HUES48 (cell line): ENCODE results near the gene CACNA1D.

Source experiments
- H3K27ac ChIP-seq: one replicate; pipeline ENCODE4 v1.7.0; 2013; ENCODE audit warnings: low read depth, low read length, inconsistent platforms
- H3K27me3 ChIP-seq: 2 replicates; pipeline ENCODE4 v1.6.1; 2013; ENCODE audit warnings: mild to moderate bottlenecking, low read length; ENCODE audit not compliant: control insufficient read depth, insufficient read depth
- H3K36me3 ChIP-seq: 2 replicates; pipeline ENCODE4 v1.6.1; 2013; ENCODE audit warnings: low read length; ENCODE audit not compliant: control insufficient read depth, insufficient read depth
- H3K4me1 ChIP-seq: 2 replicates; pipeline ENCODE4 v1.6.1; 2013; ENCODE audit warnings: mild to moderate bottlenecking, low read length; ENCODE audit not compliant: control insufficient read depth, insufficient read depth
- H3K4me3 ChIP-seq: 2 replicates; pipeline ENCODE4 v1.5.1; 2013; ENCODE audit warnings: mild to moderate bottlenecking, low read depth, low read length
- H3K9ac ChIP-seq: 2 replicates; pipeline ENCODE4 v1.6.1; 2013; ENCODE audit warnings: mild to moderate bottlenecking, low read depth, low read length, moderate library complexity
- H3K9me3 ChIP-seq: 2 replicates; pipeline ENCODE4 v1.6.1; 2013; ENCODE audit warnings: low read length; ENCODE audit not compliant: control insufficient read depth, insufficient read depth

CACNA1D gene

GRCh38 chr3:53495520-53496391 lies 1.3 kb downstream of the CACNA1D start:
- Histone ChIP-seq H3K27me3 (peaks cover 68% of the 10 kb centered on the region), H3K36me3 (no peaks in the 10 kb centered on the region), H3K9me3 (no peaks in the 10 kb centered on the region), H3K4me3 (peak overlapping the region; percentile 68), H3K27ac (no peak overlapping the region), H3K4me1 (peaks cover 14% of the 10 kb centered on the region), H3K9ac (no peak overlapping the region)

- H3K27ac ChIP-seq = no peak overlapping the region
- H3K9ac ChIP-seq = no peak overlapping the region
- H3K4me1 ChIP-seq = peaks cover 14% of the 10 kb centered on the region
- H3K36me3 ChIP-seq = no peaks in the 10 kb centered on the region
- peaks cover 63% of the 10 kb centered on the region for H3K27me3 ChIP-seq
- H3K9me3 ChIP-seq = no peaks in the 10 kb centered on the region
- peak overlapping the region; percentile 68 for H3K4me3 ChIP-seq
Observed at GRCh38 chr3:53496392-53496670, 1.9 kb downstream of the CACNA1D start.

GRCh38 chr3:53496984-53497383 lies 2.6 kb downstream of the CACNA1D start:
- Histone ChIP-seq H3K36me3 (no peaks in the 10 kb centered on the region), H3K4me3 (no peak overlapping the region), H3K9ac (no peak overlapping the region), H3K4me1 (peaks cover 14% of the 10 kb centered on the region), H3K27me3 (peaks cover 56% of the 10 kb centered on the region), H3K27ac (no peak overlapping the region), H3K9me3 (no peaks in the 10 kb centered on the region)

- Histone ChIP-seq H3K27me3 (peaks cover 36% of the 10 kb centered on the region), H3K36me3 (no peaks in the 10 kb centered on the region), H3K9me3 (no peaks in the 10 kb centered on the region), H3K4me1 (0 out of 2 replicates have a peak, but pooled peaks cover 4% of the 10 kb centered on the region), H3K4me3 (no peak overlapping the region), H3K9ac (no peak overlapping the region), H3K27ac (no peak overlapping the region)
Observed at GRCh38 chr3:53498806-53499641, 4.6 kb downstream of the CACNA1D start.

GRCh38 chr3:53500165-53500777 lies 5.9 kb downstream of the CACNA1D start:
- H3K4me3 ChIP-seq = no peak overlapping the region
- H3K27ac ChIP-seq = no peak overlapping the region
- no peaks in the 10 kb centered on the region for H3K36me3 ChIP-seq
- no peaks in the 10 kb centered on the region for H3K9me3 ChIP-seq
- H3K4me1 ChIP-seq = 0 out of 2 replicates have a peak, but pooled peaks cover 4% of the 10 kb centered on the region
- peaks cover 30% of the 10 kb centered on the region for H3K27me3 ChIP-seq
- H3K9ac ChIP-seq = no peak overlapping the region

- Histone ChIP-seq H3K9me3 (no peaks in the 10 kb centered on the region), H3K27me3 (peaks cover 21% of the 10 kb centered on the region), H3K4me3 (no peak overlapping the region), H3K36me3 (no peaks in the 10 kb centered on the region), H3K27ac (no peak overlapping the region), H3K9ac (no peak overlapping the region), H3K4me1 (0 out of 2 replicates have a peak, but pooled peaks cover 1% of the 10 kb centered on the region)
Observed at GRCh38 chr3:53501178-53501577, 6.8 kb downstream of the CACNA1D start.

GRCh38 chr3:53502737-53503136 lies 8.3 kb downstream of the CACNA1D start:
- Histone ChIP-seq H3K9me3 (no peaks in the 10 kb centered on the region), H3K4me3 (no peak overlapping the region), H3K36me3 (no peaks in the 10 kb centered on the region), H3K9ac (no peak overlapping the region), H3K4me1 (no peaks in the 10 kb centered on the region), H3K27me3 (peaks cover 6% of the 10 kb centered on the region), H3K27ac (no peak overlapping the region)

GRCh38 chr3:53503195-53503594 lies 8.8 kb downstream of the CACNA1D start:
- H3K4me1 ChIP-seq = no peaks in the 10 kb centered on the region
- no peak overlapping the region for H3K9ac ChIP-seq
- no peak overlapping the region for H3K27ac ChIP-seq
- no peak overlapping the region for H3K4me3 ChIP-seq
- H3K27me3 ChIP-seq = peaks cover under 1% of the 10 kb centered on the region; the same call in 1 of the 2 replicates
- no peaks in the 10 kb centered on the region for H3K36me3 ChIP-seq
- no peaks in the 10 kb centered on the region for H3K9me3 ChIP-seq

- peaks cover 9% of the 10 kb centered on the region; the same call in 1 of the 2 replicates for H3K27me3 ChIP-seq
- H3K36me3 ChIP-seq = no peaks in the 10 kb centered on the region
- H3K9ac ChIP-seq = no peak overlapping the region
- H3K9me3 ChIP-seq = no peaks in the 10 kb centered on the region
- H3K4me1 ChIP-seq = peaks cover 9% of the 10 kb centered on the region; the same call in 1 of the 2 replicates
- H3K4me3 ChIP-seq = no peak overlapping the region
- no peak overlapping the region for H3K27ac ChIP-seq
Observed at GRCh38 chr3:53506110-53506762, 11.8 kb downstream of the CACNA1D start.

- peaks cover 9% of the 10 kb centered on the region; the same call in 1 of the 2 replicates for H3K27me3 ChIP-seq
- no peak overlapping the region for H3K9ac ChIP-seq
- H3K4me3 ChIP-seq = no peak overlapping the region
- no peaks in the 10 kb centered on the region for H3K36me3 ChIP-seq
- H3K4me1 ChIP-seq = peaks cover 14% of the 10 kb centered on the region
- H3K9me3 ChIP-seq = no peaks in the 10 kb centered on the region
- H3K27ac ChIP-seq = no peak overlapping the region
Observed at GRCh38 chr3:53506763-53507145, 12.3 kb downstream of the CACNA1D start.
